ENCODE measurements around the gene ZSCAN30. TPM values are rescaled to one million over a fixed set of nuclear protein-coding genes. Genes with fewer than 3 reads are reported as not detected.

Gene ZSCAN30
- total RNA-seq, 1 experiment from 2014 or later = 21.9 TPM

DNA sequence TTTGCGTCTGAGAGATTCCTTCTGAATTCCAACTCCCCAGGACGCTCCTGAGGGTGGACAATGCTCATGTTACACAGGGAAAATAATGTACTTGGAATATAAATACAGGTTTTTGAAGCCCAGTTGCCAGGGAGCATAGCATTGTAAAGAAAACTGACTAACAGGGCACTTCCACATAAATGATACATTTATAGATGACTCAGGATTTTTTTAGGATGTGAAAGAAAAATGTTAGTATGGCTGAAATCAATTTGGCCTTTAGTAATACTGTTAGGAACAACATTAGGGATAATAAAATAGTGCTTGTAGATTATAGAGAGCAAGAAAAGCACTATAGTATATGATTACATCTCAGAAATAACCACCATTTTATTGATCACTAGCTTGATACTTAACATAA lies 25.6 kb downstream of the ZSCAN30 start:
- ATAC-seq (no peak), DNase-seq (ENCODE audit: low spot score) (no peak)
- peaks cover 3% of the 10 kb centered on the region for H3K4me1 Mint-ChIP-seq
- no peak overlapping the region for H3K27ac Mint-ChIP-seq
- peaks cover 32% of the 10 kb centered on the region for H3K36me3 Mint-ChIP-seq
- TF ChIP-seq ZNF121 (CRISPR knock-in tag; IDR thresholded peaks at IDR 0.05) (no peak), FOXP1 (CRISPR knock-in tag; IDR thresholded peaks at IDR 0.05; ENCODE audit: borderline replicate concordance) (no peak), TEAD4 (CRISPR knock-in tag; IDR thresholded peaks at IDR 0.05) (no peak)
- TF ChIP-seq, protein P1, sequence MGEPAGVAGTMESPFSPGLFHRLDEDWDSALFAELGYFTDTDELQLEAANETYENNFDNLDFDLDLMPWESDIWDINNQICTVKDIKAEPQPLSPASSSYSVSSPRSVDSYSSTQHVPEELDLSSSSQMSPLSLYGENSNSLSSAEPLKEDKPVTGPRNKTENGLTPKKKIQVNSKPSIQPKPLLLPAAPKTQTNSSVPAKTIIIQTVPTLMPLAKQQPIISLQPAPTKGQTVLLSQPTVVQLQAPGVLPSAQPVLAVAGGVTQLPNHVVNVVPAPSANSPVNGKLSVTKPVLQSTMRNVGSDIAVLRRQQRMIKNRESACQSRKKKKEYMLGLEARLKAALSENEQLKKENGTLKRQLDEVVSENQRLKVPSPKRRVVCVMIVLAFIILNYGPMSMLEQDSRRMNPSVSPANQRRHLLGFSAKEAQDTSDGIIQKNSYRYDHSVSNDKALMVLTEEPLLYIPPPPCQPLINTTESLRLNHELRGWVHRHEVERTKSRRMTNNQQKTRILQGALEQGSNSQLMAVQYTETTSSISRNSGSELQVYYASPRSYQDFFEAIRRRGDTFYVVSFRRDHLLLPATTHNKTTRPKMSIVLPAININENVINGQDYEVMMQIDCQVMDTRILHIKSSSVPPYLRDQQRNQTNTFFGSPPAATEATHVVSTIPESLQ (CRISPR knock-in tag; IDR thresholded peaks at IDR 0.05) = no peak
- H3K4me3 Mint-ChIP-seq = no peak overlapping the region
- H3K27me3 Mint-ChIP-seq (ENCODE audit: low read depth) = peaks cover 21% of the 10 kb centered on the region
- POLR2A ChIA-PET = no interaction called here
- peaks cover 15% of the 10 kb centered on the region for H3K9me3 Mint-ChIP-seq
- CTCF ChIA-PET = no interaction called here

DNA sequence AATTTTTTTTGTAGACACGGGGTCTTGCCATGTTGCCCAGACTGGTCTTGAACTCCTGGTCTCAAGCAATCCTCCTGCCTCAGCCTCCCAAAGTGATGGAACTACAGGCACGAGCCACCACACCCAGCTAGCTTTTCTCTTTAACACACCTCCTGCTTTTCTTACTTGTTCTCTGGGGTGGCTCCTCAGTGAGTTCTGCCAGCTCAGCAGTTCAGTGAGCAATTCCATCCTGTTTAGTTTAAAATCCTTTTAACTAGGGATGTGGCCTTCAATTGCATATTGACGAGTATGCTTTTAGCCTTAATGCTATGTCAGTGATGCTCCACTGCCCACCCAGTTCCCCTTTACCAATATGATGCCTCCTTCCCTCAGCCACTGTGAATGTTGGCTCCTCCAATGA lies 33.1 kb downstream of the ZSCAN30 start:
- ChIA-PET CTCF (no interaction called here), POLR2A (no interaction called here)
- Mint-ChIP-seq H3K9me3 (peaks cover 19% of the 10 kb centered on the region), H3K4me3 (no peak overlapping the region), H3K4me1 (no peaks in the 10 kb centered on the region), H3K36me3 (peaks cover 42% of the 10 kb centered on the region), H3K27me3 (ENCODE audit: low read depth) (no peaks in the 10 kb centered on the region), H3K27ac (no peak overlapping the region)
- TF ChIP-seq, protein P2, sequence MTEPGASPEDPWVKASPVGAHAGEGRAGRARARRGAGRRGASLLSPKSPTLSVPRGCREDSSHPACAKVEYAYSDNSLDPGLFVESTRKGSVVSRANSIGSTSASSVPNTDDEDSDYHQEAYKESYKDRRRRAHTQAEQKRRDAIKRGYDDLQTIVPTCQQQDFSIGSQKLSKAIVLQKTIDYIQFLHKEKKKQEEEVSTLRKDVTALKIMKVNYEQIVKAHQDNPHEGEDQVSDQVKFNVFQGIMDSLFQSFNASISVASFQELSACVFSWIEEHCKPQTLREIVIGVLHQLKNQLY (CRISPR knock-in tag; IDR thresholded peaks at IDR 0.05) = no peak
- TF ChIP-seq, protein P3, sequence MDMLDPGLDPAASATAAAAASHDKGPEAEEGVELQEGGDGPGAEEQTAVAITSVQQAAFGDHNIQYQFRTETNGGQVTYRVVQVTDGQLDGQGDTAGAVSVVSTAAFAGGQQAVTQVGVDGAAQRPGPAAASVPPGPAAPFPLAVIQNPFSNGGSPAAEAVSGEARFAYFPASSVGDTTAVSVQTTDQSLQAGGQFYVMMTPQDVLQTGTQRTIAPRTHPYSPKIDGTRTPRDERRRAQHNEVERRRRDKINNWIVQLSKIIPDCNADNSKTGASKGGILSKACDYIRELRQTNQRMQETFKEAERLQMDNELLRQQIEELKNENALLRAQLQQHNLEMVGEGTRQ (CRISPR knock-in tag; IDR thresholded peaks at IDR 0.05) = no peak
- no peak for TF ChIP-seq PRRX2 (CRISPR knock-in tag; IDR thresholded peaks at IDR 0.05)
- TF ChIP-seq ZNF232 (CRISPR knock-in tag; IDR thresholded peaks at IDR 0.05) = no peak
- no peak for TF ChIP-seq HMGA2 (CRISPR knock-in tag; IDR thresholded peaks at IDR 0.05)
- ATAC-seq (no peak), DNase-seq (ENCODE audit: low spot score) (no peak)

DNA sequence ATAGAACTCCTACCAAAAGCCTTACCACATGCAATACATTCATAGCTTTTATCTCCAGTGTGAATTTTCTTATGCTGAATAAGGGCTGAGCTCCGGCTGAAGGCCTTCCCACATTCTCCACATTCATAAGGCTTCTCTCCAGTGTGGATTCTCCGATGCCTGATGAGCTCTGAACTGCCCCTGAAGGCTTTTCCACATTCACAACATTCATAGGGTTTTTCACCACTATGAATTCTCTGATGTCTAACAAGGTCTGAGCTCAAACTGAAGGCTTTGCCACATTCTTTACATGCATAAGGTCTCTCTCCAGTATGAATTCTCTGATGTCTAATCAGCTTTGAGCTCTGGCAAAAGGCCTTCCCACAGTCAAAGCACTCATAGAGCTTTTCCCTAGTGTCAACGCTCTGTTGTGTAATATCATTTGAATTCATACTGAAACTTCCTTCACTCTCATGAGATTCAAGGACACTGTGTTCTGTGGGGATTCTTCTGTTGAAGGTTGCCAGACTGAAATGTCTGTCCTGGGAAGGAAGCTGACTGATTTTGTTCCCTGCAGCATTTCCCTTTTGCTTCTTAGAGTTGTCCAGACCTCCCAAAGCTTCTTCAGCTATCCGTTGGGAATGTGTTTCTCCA lies 36.3 kb downstream of the ZSCAN30 start:
- Mint-ChIP-seq H3K9me3 (peaks cover 19% of the 10 kb centered on the region), H3K36me3 (peaks cover 48% of the 10 kb centered on the region), H3K27ac (no peak overlapping the region), H3K4me1 (no peaks in the 10 kb centered on the region), H3K4me3 (no peak overlapping the region), H3K27me3 (ENCODE audit: low read depth) (no peaks in the 10 kb centered on the region)
- no peak for ATAC-seq
- CTCF ChIA-PET = no interaction called here
- POLR2A ChIA-PET = no interaction called here
- DNase-seq (ENCODE audit: low spot score) = no peak
- TF ChIP-seq ETV6 (CRISPR knock-in tag; IDR thresholded peaks at IDR 0.05) (no peak), SOX15 (CRISPR knock-in tag; IDR thresholded peaks at IDR 0.05) (no peak), NFATC4 (CRISPR knock-in tag; IDR thresholded peaks at IDR 0.05) (no peak), ZNF121 (CRISPR knock-in tag; IDR thresholded peaks at IDR 0.05) (no peak), SMAD4 (CRISPR knock-in tag; IDR thresholded peaks at IDR 0.05) (no peak), ZNF396 (CRISPR knock-in tag; IDR thresholded peaks at IDR 0.05; ENCODE audit: borderline replicate concordance) (no peak), RORB (CRISPR knock-in tag; IDR thresholded peaks at IDR 0.05) (no peak), ELF4 (CRISPR knock-in tag; IDR thresholded peaks at IDR 0.05; ENCODE audit: low read depth) (no peak), NR2C2 (CRISPR knock-in tag; IDR thresholded peaks at IDR 0.05) (no peak), NFYB (CRISPR knock-in tag; conservative IDR thresholded peaks at IDR 0.05; ENCODE audit: low read depth) (no peak)
- TF ChIP-seq, protein P4, sequence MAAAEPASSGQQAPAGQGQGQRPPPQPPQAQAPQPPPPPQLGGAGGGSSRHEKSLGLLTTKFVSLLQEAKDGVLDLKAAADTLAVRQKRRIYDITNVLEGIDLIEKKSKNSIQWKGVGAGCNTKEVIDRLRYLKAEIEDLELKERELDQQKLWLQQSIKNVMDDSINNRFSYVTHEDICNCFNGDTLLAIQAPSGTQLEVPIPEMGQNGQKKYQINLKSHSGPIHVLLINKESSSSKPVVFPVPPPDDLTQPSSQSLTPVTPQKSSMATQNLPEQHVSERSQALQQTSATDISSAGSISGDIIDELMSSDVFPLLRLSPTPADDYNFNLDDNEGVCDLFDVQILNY (CRISPR knock-in tag; IDR thresholded peaks at IDR 0.05) = no peak
- TF ChIP-seq, protein P5, sequence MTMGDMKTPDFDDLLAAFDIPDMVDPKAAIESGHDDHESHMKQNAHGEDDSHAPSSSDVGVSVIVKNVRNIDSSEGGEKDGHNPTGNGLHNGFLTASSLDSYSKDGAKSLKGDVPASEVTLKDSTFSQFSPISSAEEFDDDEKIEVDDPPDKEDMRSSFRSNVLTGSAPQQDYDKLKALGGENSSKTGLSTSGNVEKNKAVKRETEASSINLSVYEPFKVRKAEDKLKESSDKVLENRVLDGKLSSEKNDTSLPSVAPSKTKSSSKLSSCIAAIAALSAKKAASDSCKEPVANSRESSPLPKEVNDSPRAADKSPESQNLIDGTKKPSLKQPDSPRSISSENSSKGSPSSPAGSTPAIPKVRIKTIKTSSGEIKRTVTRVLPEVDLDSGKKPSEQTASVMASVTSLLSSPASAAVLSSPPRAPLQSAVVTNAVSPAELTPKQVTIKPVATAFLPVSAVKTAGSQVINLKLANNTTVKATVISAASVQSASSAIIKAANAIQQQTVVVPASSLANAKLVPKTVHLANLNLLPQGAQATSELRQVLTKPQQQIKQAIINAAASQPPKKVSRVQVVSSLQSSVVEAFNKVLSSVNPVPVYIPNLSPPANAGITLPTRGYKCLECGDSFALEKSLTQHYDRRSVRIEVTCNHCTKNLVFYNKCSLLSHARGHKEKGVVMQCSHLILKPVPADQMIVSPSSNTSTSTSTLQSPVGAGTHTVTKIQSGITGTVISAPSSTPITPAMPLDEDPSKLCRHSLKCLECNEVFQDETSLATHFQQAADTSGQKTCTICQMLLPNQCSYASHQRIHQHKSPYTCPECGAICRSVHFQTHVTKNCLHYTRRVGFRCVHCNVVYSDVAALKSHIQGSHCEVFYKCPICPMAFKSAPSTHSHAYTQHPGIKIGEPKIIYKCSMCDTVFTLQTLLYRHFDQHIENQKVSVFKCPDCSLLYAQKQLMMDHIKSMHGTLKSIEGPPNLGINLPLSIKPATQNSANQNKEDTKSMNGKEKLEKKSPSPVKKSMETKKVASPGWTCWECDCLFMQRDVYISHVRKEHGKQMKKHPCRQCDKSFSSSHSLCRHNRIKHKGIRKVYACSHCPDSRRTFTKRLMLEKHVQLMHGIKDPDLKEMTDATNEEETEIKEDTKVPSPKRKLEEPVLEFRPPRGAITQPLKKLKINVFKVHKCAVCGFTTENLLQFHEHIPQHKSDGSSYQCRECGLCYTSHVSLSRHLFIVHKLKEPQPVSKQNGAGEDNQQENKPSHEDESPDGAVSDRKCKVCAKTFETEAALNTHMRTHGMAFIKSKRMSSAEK (CRISPR knock-in tag; IDR thresholded peaks at IDR 0.05; ENCODE audit: borderline replicate concordance) = no peak
- TF ChIP-seq, protein P6, sequence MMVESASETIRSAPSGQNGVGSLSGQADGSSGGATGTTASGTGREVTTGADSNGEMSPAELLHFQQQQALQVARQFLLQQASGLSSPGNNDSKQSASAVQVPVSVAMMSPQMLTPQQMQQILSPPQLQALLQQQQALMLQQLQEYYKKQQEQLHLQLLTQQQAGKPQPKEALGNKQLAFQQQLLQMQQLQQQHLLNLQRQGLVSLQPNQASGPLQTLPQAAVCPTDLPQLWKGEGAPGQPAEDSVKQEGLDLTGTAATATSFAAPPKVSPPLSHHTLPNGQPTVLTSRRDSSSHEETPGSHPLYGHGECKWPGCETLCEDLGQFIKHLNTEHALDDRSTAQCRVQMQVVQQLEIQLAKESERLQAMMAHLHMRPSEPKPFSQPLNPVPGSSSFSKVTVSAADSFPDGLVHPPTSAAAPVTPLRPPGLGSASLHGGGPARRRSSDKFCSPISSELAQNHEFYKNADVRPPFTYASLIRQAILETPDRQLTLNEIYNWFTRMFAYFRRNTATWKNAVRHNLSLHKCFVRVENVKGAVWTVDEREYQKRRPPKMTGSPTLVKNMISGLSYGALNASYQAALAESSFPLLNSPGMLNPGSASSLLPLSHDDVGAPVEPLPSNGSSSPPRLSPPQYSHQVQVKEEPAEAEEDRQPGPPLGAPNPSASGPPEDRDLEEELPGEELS (CRISPR knock-in tag; IDR thresholded peaks at IDR 0.05) = no peak
- TF ChIP-seq, protein P7, sequence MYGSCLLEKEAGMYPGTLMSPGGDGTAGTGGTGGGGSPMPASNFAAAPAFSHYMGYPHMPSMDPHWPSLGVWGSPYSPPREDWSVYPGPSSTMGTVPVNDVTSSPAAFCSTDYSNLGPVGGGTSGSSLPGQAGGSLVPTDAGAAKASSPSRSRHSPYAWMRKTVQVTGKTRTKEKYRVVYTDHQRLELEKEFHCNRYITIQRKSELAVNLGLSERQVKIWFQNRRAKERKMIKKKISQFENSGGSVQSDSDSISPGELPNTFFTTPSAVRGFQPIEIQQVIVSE (CRISPR knock-in tag; IDR thresholded peaks at IDR 0.05; ENCODE audit: borderline replicate concordance) = no peak
